Endothelial cell of umbilical vein (primary cell): ENCODE data around the gene ZNF580. TPM values are rescaled to one million over a fixed set of nuclear protein-coding genes. Genes with fewer than 3 reads are reported as not detected.

Experiments used
- BruUV-seq: library from RNA; stranded (reverse); fragments of 400-500 nt; replicated peaks from 2 replicates; lab custom pipeline; 2021; lab: Mats Ljungman, UMichigan
- CTCF ChIA-PET: fragments of 300-600, 350-600 bp; sonication (Branson Sonifier 250); formaldehyde crosslinking; loops from one replicate; lab custom pipeline; 2021; ENCODE audit warnings: antibody characterized with exemption, inconsistent platforms; lab: Charles Lee
- POLR2A ChIA-PET: fragments of 300-600, 350-600 bp; sonication (Branson Sonifier 250); formaldehyde crosslinking; loops from one replicate; lab custom pipeline; 2021; ENCODE audit warnings: antibody characterized with exemption, inconsistent platforms; lab: Charles Lee
- DNase-seq: peaks from one replicate; pipeline ENCODE4 v3.0.0-alpha.2; 2011; ENCODE audit warnings: low read depth, low spot score
- FAIRE-seq: peaks from 2 replicates; lab custom pipeline; 2011; peaks lifted over from hg19 to GRCh38; lab: Jason Lieb, UNC
- H2AFZ ChIP-seq: 2 replicates; pipeline ENCODE4 v1.6.0; 2012; ENCODE audit warnings: low read depth, low read length, control low read depth, inconsistent platforms
- H3K27ac ChIP-seq: 2 replicates; pipeline ENCODE4 v1.5.1; 2011; ENCODE audit warnings: low read depth, mild to moderate bottlenecking, control low read depth, low read length, moderate library complexity; ENCODE audit not compliant: insufficient read depth
- H3K27me3 ChIP-seq, 2 experiments: 2 replicates each; pipeline versions ENCODE4 v1.6.0 to v1.6.1; 2011; ENCODE audit warnings: low read length in 2 of 2, mixed read lengths in 1 of 2; ENCODE audit not compliant: control insufficient read depth in 2 of 2, insufficient read depth in 2 of 2
- H3K36me3 ChIP-seq, 2 experiments: 2 replicates in 1 of 2; 3 replicates in 1 of 2; pipeline ENCODE4 v1.5.1; 2011; ENCODE audit warnings: low read length in 2 of 2, mild to moderate bottlenecking in 1 of 2, moderate library complexity in 1 of 2; ENCODE audit not compliant: control insufficient read depth in 2 of 2, insufficient read depth in 2 of 2; ENCODE audit errors: extremely low read depth in 1 of 2
- H3K4me1 ChIP-seq: 3 replicates; pipeline ENCODE4 v1.5.1; 2011; ENCODE audit warnings: mild to moderate bottlenecking, low read length; ENCODE audit not compliant: control insufficient read depth, insufficient read depth; ENCODE audit errors: extremely low read depth
- H3K4me2 ChIP-seq: 2 replicates; pipeline ENCODE4 v1.6.1; 2011; ENCODE audit warnings: low read length, control low read depth, mixed read lengths; ENCODE audit not compliant: insufficient read depth
- H3K4me3 ChIP-seq, 3 experiments: fragments of 200-600 bp in 1 of 3; sonication (generic), shearing (Covaris generic) in 1 of 3; replicated peaks in 1 of 3; 2 replicates each; pipeline ENCODE4 v1.5.1; 2011 to 2016; ENCODE audit warnings: control low read depth in 3 of 3, low read length in 3 of 3, mild to moderate bottlenecking in 2 of 3, inconsistent platforms in 1 of 3, low read depth in 1 of 3, moderate library complexity in 1 of 3; ENCODE audit not compliant: insufficient read depth in 1 of 3
- H3K79me2 ChIP-seq: 2 replicates; pipeline ENCODE4 v1.6.0; 2012; ENCODE audit warnings: low read length, inconsistent platforms; ENCODE audit not compliant: control insufficient read depth, insufficient read depth
- H3K9ac ChIP-seq: replicated peaks from 2 replicates; pipeline ENCODE3; 2011; ENCODE audit warnings: low read length, control low read depth; ENCODE audit not compliant: insufficient read depth; ENCODE audit errors: extremely low read depth
- H3K9me1 ChIP-seq: replicated peaks from 3 replicates; pipeline ENCODE4 v1.6.0; 2011; ENCODE audit warnings: mild to moderate bottlenecking, low read length; ENCODE audit not compliant: control insufficient read depth, insufficient read depth; ENCODE audit errors: extremely low read depth
- H3K9me3 ChIP-seq: replicated peaks from 2 replicates; pipeline ENCODE4 v1.5.1; 2012; ENCODE audit warnings: low read length, inconsistent platforms; ENCODE audit not compliant: control insufficient read depth, insufficient read depth
- H4K20me1 ChIP-seq: replicated peaks from 2 replicates; pipeline ENCODE3; 2011; ENCODE audit warnings: mild to moderate bottlenecking, low read length; ENCODE audit not compliant: control insufficient read depth, insufficient read depth; ENCODE audit errors: extremely low read depth
- EZH2 ChIP-seq: IDR thresholded peaks from 2 replicates; pipeline ENCODE4 v1.6.1; 2012; ENCODE audit warnings: borderline replicate concordance, low read depth, mild to moderate bottlenecking, moderate library complexity, low read length, inconsistent platforms; ENCODE audit not compliant: severe bottlenecking
- FOS ChIP-seq: IDR thresholded peaks from 2 replicates; pipeline ENCODE4 v1.6.1; 2011; ENCODE audit warnings: mild to moderate bottlenecking, low read length, moderate library complexity, borderline replicate concordance; ENCODE audit not compliant: insufficient read depth
- GATA2 ChIP-seq: IDR thresholded peaks from 2 replicates; pipeline ENCODE4 v1.7.0; 2011; ENCODE audit warnings: low read depth, mild to moderate bottlenecking, moderate library complexity, mixed read lengths, low read length; ENCODE audit not compliant: insufficient read length, insufficient read depth
- MYC ChIP-seq: IDR thresholded peaks from one replicate; pipeline ENCODE4 v1.6.1; 2011; ENCODE audit warnings: mild to moderate bottlenecking, low read depth, low read length
- POLR2A ChIP-seq: IDR thresholded peaks from 2 replicates; pipeline ENCODE4 v1.6.1; 2012; ENCODE audit warnings: low read depth, mild to moderate bottlenecking, control low read depth, low read length
- POLR2AphosphoS5 ChIP-seq: IDR thresholded peaks from 2 replicates; pipeline ENCODE4 v1.6.1; 2012; ENCODE audit warnings: low read depth, mild to moderate bottlenecking, control low read depth, low read length, moderate library complexity; ENCODE audit not compliant: insufficient read depth
- dilution Hi-C: fragments of 300-500 bp; cut with MboI; formaldehyde crosslinking; loops from one replicate; pipeline ENCODE4 v1.15.0; 2019; ENCODE audit warnings: low sequenced_read_pairs; ENCODE audit not compliant: extremely low pct_ligation_motif_present
- intact Hi-C: fragments of 100-400 bp; cut with micrococcal nuclease; formaldehyde crosslinking; loops from one replicate; pipeline ENCODE4 v1.10.0; 2022
- polyA plus RNA-seq, 4 experiments: library from polyadenylated mRNA; depleted of rRNA in 3 of 4; stranded (reverse) in 3 of 4; unstranded in 1 of 4; fragments of >200 nt; gene quantifications; 2 replicates each; pipeline versions ENCODE4 v1.2.1 to v1.2.3, GENCODE V29; 2011 to 2012; ENCODE audit warnings: missing spikeins in 1 of 4
- total RNA-seq: library from RNA; stranded (reverse); gene quantifications from 2 replicates; pipeline ENCODE4 v1.2.3, GENCODE V29; 2021
- TF ChIP-seq, protein P1 (sequence below), 2 donors: IDR thresholded peaks; 1 replicate in 1 of 2; 2 replicates in 1 of 2; pipeline ENCODE4 v1.5.1; 2011; ENCODE audit warnings: low read length in 2 of 2, mild to moderate bottlenecking in 2 of 2, moderate library complexity in 2 of 2, control low read depth in 1 of 2, inconsistent platforms in 1 of 2, low read depth in 1 of 2; ENCODE audit not compliant: insufficient read depth in 1 of 2; ENCODE audit errors: extremely low read depth in 1 of 2
- TF ChIP-seq, protein P2 (sequence below): IDR thresholded peaks from 2 replicates; pipeline ENCODE4 v1.6.1; 2011; ENCODE audit not compliant: insufficient read depth, insufficient read length

Gene ZNF580
- total and polyA plus RNA-seq, 2 donors (not counting 3 experiments of a cell fraction or from before 2014, with no cell fraction given): 13.7 to 41.1 TPM

DNA sequence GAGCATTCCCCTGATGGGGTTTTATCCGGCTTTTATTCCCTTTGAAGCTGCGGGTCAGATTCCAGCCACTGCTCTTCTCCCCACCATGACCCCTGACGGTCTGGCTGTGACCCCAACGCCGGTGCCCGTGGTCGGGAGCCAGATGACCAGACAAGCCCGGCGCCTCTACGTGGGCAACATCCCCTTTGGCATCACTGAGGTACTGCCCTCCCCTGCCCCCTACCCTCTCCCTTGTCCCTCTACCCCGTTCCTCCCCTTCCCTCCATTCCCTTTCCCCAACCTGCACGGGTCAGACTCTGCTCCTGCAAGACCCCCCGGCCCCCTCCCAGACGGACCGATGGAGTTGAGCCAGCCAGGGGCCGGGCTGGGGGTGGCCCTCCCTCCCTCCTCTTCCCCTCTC lies 20.2 kb downstream of the ZNF580 start:
- no peak overlapping the region for H3K9ac ChIP-seq
- no peak overlapping the region for H2AFZ ChIP-seq
- dilution Hi-C loops: no loop called here
- H3K27ac ChIP-seq: no peak overlapping the region
- no peaks in the 10 kb centered on the region for H3K27me3 ChIP-seq
- H3K9me1 ChIP-seq: no peaks in the 10 kb centered on the region
- peaks cover 25% of the 10 kb centered on the region for H3K4me1 ChIP-seq
- no peak for DNase-seq
- H3K4me3 ChIP-seq: no peak overlapping the region
- ChIA-PET CTCF (no interaction called here), POLR2A (no interaction called here)
- BruUV-seq: no TSS peak
- peaks cover 12% of the 10 kb centered on the region for H4K20me1 ChIP-seq
- H3K36me3 ChIP-seq: peaks cover 14 to 54% of the 10 kb centered on the region in 2 experiments
- FAIRE-seq: no peak
- TF ChIP-seq, protein P1, sequence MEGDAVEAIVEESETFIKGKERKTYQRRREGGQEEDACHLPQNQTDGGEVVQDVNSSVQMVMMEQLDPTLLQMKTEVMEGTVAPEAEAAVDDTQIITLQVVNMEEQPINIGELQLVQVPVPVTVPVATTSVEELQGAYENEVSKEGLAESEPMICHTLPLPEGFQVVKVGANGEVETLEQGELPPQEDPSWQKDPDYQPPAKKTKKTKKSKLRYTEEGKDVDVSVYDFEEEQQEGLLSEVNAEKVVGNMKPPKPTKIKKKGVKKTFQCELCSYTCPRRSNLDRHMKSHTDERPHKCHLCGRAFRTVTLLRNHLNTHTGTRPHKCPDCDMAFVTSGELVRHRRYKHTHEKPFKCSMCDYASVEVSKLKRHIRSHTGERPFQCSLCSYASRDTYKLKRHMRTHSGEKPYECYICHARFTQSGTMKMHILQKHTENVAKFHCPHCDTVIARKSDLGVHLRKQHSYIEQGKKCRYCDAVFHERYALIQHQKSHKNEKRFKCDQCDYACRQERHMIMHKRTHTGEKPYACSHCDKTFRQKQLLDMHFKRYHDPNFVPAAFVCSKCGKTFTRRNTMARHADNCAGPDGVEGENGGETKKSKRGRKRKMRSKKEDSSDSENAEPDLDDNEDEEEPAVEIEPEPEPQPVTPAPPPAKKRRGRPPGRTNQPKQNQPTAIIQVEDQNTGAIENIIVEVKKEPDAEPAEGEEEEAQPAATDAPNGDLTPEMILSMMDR (IDR thresholded peaks at IDR 0.05; ENCODE audit: extremely low read depth in 1 of 2, insufficient read depth in 1 of 2, low read depth in 1 of 2, low read length in 2 of 2): no peak
- TF ChIP-seq FOS (no peak), GATA2 (no peak), POLR2A (no peak), MYC (no peak), POLR2AphosphoS5 (no peak), EZH2 (no peak)
- TF ChIP-seq, protein P2, sequence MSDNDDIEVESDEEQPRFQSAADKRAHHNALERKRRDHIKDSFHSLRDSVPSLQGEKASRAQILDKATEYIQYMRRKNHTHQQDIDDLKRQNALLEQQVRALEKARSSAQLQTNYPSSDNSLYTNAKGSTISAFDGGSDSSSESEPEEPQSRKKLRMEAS: no peak
- H3K9me3 ChIP-seq: no peaks in the 10 kb centered on the region
- H3K4me2 ChIP-seq: no peak overlapping the region
- intact Hi-C loops: no loop called here
- peaks cover 93% of the 10 kb centered on the region for H3K79me2 ChIP-seq
